NCI-H82 treated with DMSO at 0.1 percent for 48 hours (cell line): ENCODE measurements around the gene KAZALD1.
"Not testable (repeated sequence)": the region's sequence is repeated elsewhere in the genome, so short reads cannot be mapped to it uniquely, and the experiment has no call there.

Source experiments
- DNase-seq: peaks from one replicate; lab custom pipeline; 2025; ENCODE audit not compliant: unreplicated experiment; lab: John Stamatoyannopoulos, UW

Gene KAZALD1

GRCh38 chr10:101030496-101031127 lies 31.2 kb upstream of the KAZALD1 start:
- DNase-seq = no peak

DNA sequence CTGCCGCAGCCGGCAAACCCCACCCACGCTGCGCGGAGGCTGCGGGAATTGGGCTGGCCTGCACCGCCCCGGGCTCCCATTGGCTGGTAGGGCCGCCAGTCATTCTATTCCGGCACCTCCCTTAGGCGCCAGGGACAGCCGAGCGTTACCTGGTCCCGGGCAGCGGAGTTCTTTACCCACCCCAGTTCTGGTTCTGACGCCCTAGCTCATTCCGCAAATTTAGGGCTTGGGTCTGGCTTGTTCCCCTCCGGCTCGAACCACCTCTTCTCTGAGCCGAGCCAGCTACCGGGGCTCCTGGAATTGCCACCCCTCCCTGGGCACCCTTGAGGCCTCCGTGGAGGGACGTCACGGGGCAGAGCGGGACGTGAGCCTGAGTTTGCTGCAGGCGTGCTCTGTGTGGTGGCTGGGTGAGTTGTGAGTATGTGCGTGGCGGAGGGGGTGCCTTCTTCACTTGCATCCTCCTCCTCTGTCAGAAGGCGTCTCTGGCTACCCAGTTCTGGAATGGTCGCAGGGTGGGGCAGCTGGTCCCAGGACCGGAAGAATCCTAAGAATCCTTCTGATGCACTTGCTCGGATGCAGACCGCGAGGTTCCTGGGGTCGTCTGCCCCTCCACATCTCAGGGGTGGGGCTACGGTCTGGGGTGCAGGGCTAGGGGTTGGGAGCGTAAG lies 30.5 kb upstream of the KAZALD1 start, which contains the start of the genes PDZD7 and SFXN3:
Gene PDZD7 (minus strand): TSS at position 2 of the 668 bp plus-strand sequence. CDS start 910 bp downstream, outside the sequence.
Gene SFXN3 (plus strand): TSS at position 107 of the 668 bp plus-strand sequence. CDS start 3,461 bp downstream, outside the sequence.
- DNase-seq = peak; percentile 57

GRCh38 chr10:101031796-101032636 lies 29.8 kb upstream of the KAZALD1 start:
- DNase-seq = peak; percentile 23

DNA sequence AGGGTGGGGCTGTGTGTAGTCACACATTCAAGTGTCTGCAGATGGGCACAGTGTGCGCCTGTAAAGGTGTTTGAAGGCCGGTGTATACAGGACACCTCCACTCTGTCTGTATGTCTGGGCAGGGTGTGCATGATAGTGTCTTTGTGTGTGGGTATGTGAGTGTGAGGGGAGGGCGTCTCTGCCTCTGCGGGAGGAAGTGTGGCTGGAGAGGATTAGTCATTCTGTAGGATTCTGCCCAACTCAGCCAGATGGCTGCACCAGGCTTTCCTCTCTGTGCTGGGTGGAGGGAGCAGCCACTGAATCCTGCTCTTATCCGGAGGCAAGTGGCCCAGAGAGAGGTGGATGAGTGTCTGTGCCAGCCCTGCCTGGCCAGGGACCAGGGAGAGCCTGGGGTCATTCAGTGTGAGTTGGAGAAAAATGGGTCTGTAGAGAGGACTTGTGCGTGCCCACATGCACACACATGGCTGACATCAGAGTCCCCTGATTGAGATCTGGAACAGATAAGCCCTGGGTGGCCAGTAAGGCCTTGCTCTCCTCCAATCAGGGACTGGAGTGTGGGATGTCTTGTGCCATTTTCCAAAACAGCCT lies 29.1 kb upstream of the KAZALD1 start:
- DNase-seq = peak; percentile 64

- no peak for DNase-seq
These were observed 28.5 kb upstream of the KAZALD1 start for GRCh38 chr10:101033276-101033675.

- not testable (repeated sequence) for DNase-seq
These were observed 27.4 kb upstream of the KAZALD1 start for GRCh38 chr10:101034404-101034803.

DNA sequence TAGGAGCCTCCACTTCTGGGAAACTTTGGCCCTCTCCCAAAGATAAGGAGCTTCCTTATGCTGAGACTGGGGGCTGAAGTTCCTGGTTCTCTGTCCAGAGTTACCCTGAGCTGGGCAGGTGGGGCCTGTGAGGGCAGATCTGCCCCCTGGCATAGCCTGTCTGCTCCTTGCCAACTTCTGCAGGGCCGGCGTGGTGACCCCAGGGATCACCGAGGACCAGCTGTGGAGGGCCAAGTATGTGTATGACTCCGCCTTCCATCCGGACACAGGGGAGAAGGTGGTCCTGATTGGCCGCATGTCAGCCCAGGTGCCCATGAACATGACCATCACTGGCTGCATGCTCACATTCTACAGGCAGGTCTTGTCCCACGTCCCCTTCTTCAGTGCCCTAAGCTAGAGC lies 26.5 kb upstream of the KAZALD1 start:
- DNase-seq = no peak

DNA sequence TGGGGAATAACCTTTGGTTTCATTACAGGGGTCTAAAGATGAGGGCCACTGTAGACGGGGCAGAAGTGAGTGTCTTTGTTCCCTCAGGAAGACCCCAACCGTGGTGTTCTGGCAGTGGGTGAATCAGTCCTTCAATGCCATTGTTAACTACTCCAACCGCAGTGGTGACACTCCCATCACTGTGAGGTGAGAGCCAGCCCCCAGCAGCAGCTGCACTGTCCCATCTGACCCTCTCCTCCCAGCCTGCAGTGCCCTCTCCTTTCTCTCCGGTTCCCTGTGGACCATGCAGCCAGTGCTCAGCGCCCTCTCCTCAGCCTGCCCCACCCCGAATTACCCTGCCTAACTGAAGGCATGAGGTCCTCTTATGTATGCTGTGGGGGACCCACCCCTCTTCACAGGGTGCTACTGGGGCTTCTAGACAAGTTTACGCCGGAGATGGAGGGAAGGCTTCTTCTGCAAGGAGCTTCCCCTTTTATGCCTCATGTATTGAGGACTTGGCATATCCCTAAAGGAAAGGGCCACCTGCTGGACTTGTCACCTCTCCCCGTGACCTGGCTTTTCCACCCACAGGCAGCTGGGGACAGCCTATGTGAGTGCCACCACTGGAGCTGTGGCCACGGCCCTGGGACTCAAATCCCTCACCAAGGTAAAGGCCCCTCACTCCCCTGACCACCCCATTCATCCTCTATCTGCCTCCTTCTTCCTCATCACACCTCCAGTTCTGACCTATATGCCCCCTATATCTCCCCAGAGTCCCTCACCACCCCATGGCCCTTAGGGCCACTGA lies 25.7 kb upstream of the KAZALD1 start:
- no peak for DNase-seq

GRCh38 chr10:101036726-101037125 lies 25.1 kb upstream of the KAZALD1 start:
- no peak for DNase-seq

- no peak for DNase-seq
These were observed 23.3 kb upstream of the KAZALD1 start for GRCh38 chr10:101038484-101038883.

GRCh38 chr10:101040061-101040460 lies 21.7 kb upstream of the KAZALD1 start:
- no peak for DNase-seq

DNA sequence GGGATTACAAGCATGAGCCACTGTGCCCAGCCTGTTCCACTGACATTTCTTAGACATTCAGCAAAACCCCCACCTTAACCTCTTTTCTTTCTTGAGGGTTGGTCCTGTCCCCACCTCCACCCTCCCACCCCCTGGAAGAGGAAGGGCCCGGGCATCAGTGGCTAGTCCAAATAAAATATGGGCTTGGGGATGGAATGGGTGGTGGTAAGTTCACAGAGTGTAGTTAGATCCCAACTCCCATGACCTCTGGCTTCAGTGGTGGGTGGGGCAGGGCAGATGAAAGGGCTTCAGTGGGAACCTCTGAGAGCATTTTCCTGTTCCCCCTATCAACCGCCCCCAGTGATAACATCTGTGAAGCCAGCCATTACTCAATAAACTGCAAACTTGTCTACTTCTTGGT lies 20.9 kb upstream of the KAZALD1 start:
- no peak for DNase-seq

- peak; percentile 59 for DNase-seq
These were observed 20.5 kb upstream of the KAZALD1 start for GRCh38 chr10:101041252-101041761.

GRCh38 chr10:101042118-101042517 lies 19.7 kb upstream of the KAZALD1 start:
- no peak for DNase-seq

- DNase-seq = peak; percentile 87
These were observed 19.0 kb upstream of the KAZALD1 start for GRCh38 chr10:101042667-101043362.

- DNase-seq = no peak
These were observed 18.5 kb upstream of the KAZALD1 start for GRCh38 chr10:101043363-101043707.

DNA sequence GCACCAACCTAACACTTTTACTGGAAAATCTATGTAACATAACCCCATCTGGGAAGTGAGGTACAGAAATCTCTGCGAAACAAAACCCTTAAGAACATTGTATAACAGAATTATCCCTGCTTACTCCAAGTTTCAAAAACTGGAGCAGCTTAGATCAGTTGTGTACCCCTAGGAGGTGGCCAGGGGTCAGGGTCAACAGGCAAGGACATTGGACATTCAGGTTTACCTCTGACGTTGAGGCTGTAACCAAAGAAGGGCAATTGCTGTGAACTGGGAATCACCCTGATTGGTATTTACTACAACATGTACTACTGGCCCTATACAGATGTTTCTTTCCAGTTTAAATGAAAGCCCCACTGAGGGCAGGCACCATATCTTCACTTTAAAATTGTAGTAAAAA lies 17.7 kb upstream of the KAZALD1 start:
- no peak for DNase-seq

DNA sequence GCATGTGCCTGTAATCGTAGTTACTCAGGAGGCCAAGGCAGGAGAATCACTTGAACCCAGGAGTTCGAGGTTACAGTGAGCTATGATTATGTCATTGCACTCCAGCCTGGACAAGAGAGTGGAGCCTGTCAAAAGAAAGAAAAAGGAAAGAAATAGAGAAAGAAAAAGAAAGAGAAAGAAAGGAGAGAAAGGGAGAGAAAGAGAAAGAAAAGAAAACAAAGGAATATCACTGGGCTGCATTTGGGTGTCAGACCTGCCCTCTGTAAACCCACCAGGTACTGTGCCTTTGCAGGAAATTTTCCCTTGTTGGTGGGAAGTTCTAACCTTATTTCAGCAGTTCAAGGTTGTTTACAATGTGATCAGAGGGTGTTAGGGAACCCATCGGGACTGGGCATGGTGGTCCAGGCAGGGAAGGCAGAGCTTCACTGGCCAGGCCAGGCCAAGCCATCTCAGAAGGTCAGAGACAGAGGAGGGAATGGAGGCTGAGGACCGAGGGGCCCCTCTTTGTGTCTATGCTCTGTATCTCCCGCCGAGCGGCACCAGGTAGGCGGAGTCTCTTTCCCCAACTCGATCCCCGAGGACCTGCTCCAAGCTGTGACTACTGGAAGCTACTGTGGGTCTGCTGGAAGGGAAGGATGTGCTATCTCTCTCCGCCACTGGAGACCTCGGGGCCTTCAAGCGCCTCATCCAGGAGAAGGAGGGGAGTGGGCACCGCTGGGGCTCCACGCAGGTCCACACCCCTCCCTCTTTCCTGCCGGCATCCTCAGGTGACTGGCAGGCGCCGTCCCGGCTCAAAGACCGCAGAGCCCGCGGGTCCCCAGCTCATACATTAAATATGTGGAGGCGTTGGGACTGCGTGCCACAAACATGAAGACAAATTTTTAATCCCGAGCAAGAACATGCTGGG lies 15.2 kb upstream of the KAZALD1 start:
- DNase-seq = no peak

DNA sequence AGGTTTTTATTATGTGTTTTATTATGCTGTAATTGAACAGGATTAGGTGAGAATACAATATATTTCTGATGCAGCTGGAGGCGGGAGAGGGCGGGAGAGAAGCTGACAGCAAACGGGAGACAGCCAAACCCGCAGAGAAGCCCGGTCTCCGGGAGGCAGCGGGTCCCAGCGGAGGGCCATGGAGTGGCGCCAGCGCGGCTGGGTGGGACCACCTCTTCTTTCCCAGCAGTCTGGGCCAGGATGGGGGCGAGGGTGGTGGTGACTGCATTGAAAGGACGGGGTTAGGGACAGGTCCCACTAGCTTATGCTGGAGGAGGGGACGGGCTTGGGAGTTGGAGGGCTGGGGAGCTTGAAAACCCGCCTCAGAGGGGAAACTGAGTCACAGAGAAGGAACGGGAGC lies 14.5 kb upstream of the KAZALD1 start:
- DNase-seq = no peak
